NCI-H1048 (cell line): ENCODE data around the gene TMEM191C.
"Not testable (repeated sequence)": the region's sequence is repeated elsewhere in the genome, so short reads cannot be mapped to it uniquely, and the experiment has no call there.

ENCODE experiments used
- DNase-seq: peaks from one replicate; lab custom pipeline; 2025; lab: John Stamatoyannopoulos, UW

The TMEM191C gene

GRCh38 chr22:21446128-21446826 lies 20.9 kb upstream of the TMEM191C start:
- DNase-seq = no peak

- no peak for DNase-seq
Observed at GRCh38 chr22:21446827-21447690, 20.1 kb upstream of the TMEM191C start.

- DNase-seq = no peak
Observed at GRCh38 chr22:21447694-21448402, 19.3 kb upstream of the TMEM191C start.

DNA sequence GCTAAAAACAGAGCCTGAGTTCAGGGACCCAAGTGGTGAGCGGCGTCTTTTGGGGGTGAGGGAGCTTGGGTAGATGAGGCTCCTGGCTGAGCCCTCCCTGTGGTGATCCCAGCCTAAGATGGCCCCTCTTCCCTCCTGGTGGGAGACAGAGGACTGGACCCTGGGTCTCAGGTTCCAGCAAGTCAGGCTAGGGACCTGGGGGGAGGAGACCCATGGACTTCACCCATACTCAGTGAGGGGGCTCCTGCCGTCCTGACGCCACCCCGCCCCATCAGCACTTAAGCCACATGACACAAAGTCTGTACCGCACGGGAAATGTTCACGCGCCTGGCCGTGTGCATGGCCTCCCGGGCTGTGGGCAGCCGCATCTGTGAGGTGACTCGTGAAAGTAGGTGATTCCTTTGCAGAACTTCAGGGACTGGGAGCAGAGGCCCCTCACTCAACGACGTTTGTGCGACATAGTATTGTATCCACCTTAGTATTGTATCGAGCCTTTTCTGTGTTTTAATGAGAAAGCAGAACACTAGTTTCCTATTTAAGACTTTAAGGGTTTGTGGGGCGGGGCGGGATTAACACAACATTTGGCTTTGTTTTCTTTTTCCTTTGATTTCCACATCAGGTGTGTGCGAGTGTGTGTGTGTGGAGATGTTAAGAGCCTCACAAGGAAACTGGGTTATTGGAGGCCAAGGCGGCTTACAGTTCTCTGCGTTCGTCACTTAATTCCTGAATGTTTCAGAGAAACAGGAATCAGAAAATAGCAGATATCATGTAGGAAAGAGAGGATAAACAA lies 18.4 kb upstream of the TMEM191C start:
- DNase-seq = no peak

DNA sequence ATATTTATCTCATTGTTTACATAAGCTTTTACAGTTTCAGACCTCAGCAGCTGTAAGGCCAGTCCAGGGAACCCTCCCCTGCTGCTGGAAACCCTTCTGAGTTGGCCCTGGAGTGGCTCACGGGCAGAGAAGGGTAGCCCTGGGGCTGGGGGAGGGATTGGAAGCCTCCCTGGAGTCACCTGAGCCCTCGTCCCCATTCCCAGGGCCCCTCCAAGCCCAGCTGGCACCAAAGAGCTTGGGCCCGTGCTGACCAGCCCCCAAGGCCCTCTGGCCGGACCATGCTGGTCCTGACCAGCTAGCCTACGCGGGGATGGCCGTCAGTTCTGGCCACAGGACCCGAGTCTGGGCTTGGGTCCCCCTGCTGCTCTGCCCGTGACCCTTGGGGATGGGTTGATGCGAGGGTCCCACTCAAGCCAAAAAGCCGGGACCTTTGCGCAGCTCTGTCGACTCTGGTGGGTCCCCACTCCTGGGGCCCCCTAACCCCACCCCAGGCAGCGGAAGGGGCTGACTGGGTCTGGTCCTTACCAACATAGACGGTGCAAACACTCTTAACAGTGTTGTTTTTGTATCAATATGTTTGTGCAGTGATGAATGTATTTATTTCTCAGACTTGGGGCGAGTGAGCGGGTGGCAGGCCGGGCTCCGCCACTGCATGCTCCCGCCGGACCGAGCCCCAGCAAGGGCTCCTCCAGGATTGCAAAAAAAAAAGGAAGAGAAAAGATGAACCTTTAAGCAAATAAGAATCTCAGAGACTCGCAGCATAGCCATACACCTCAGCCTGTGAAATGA lies 17.5 kb upstream of the TMEM191C start:
- DNase-seq = no peak

DNA sequence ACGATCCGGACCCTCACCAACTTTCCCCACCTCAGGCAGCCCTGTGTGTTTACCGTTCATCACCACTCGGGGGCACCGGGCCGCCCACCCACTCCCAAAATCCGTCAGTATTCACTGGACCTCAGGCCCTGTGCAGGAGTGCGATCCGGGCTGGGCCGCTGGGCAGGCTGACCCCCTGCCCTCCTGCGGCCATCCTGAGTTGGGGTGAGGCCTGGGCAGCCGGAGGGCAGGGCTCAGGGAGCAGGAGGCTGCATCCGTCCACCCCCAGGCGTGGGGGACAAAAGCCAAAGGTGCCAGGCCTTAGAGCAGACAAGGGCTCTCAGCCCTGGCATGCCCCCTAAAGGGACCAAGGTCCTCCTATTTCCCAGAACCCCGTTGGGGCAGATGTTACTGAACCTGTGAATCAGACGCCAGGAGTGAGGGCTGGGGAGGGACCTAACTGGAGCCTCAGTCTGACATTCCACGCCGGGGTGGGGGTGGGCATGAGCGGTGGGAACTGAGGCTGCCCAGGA lies 16.8 kb upstream of the TMEM191C start:
- DNase-seq = no peak

- no peak for DNase-seq
Observed at GRCh38 chr22:21450858-21451353, 16.3 kb upstream of the TMEM191C start.

DNA sequence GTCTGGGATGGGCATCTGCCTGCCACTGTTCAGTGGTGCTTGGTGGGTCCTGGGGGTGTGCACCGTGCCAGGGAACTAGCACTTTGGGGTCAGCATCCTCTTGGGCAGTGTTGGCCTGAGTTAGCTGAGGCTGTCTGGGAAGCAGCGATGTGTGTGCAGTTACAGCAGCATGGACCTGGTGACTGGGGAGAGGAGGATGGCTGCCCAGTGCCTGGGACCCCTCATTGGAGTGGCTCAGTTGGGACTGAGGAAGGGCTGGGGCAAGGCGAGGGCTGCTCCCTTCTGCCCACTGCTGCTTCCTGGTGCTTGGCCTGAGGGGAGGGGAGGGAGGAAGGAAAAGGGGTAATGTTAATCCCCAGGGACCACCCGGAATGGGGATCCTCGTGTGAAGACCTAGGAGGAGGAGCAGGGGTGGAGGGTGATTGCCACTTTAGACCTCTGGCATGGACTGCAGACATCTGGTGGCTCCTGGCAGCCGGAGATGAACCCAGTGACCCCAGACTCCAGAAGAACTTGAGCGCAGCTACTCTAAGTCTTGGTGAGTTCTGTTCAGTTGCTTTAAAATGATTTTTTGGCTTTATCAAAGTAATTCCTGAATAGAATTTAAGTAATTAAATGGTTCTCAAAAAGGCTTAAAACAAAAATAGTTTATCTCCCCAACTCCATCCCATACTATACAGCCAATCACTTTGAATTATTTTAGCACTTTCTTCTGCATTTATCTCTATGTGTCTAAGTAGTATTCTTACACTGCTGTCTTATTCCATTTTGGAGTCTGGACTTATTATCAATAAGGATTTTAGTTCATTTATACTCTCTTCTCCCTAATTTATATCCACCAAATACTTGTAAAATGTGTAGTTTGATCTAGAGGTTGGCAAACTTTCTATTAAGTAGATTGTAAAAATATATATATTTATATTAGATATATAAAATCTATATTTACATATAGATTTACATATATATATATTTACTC lies 15.4 kb upstream of the TMEM191C start:
- no peak for DNase-seq

DNA sequence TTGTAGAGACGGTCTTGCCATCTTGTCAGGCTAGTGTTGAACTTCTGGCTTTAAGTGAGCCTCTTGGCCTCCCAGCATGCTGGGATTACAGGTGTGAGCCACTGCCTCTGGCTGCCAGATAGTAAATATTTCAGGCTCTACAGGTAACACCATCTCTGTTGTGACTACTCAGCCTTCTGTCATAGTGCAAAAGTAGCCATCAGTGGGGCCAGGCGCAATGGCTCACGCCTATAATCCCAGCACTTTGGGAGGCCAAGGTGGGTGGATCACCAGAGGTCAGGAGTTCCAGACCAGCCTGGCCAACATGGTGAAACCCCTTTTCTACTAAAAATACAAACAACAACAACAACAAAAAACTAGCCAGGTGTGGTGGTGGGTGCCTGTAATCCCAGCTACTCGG lies 14.5 kb upstream of the TMEM191C start:
- DNase-seq = not testable (repeated sequence)

- not testable (repeated sequence) for DNase-seq
Observed at GRCh38 chr22:21454998-21455333, 12.2 kb upstream of the TMEM191C start.

- DNase-seq = no peak
Observed at GRCh38 chr22:21455334-21456089, 11.7 kb upstream of the TMEM191C start.

- DNase-seq = no peak
Observed at GRCh38 chr22:21457023-21457787, 10.0 kb upstream of the TMEM191C start.

GRCh38 chr22:21462672-21463071 lies 4.5 kb upstream of the TMEM191C start:
- not testable (repeated sequence) for DNase-seq

DNA sequence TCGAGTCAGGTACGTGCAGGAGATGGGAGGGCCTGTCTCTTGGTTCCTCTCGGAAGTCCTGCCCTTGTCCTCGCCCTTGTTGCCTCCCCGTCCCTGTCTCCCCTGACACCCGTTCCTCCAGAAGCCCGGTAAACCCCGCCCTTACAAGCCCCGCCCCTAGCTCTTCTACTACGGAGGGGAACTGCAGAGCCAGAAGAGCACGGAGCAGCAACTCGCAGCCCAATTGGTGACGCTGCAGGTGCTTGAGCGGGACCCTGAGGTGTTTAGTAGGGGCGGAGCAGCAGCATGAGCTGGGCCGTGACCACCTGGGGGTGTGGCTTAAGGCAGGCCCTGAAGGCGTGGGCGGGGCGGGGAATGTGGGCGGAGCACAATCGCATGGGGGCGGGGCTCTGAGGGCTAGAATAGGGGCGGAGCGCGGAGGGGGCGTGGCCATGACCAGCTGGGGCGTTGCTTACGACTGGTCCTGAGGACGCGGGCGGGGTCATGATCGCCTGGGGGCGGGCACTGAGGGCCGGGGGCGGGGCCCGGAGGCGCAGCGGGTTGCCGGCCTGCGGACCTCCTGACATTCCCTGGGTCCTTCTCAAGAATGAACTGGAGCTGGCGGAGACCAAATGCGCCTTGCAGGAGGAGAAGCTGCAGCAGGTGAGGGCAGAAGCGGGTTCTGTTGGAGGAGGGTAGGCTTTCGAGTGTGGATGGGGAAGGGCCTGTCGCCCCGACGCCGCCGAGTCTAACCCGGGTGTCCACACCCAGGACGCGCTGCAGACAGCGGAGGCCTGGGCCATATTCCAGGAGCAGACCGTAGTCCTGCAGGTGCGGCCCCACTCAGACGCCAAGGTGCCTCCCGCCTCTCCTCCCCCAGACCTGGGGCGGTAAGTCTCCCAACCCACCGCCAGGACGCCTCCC lies 1.3 kb downstream of the TMEM191C start:
- not testable (repeated sequence) for DNase-seq

DNA sequence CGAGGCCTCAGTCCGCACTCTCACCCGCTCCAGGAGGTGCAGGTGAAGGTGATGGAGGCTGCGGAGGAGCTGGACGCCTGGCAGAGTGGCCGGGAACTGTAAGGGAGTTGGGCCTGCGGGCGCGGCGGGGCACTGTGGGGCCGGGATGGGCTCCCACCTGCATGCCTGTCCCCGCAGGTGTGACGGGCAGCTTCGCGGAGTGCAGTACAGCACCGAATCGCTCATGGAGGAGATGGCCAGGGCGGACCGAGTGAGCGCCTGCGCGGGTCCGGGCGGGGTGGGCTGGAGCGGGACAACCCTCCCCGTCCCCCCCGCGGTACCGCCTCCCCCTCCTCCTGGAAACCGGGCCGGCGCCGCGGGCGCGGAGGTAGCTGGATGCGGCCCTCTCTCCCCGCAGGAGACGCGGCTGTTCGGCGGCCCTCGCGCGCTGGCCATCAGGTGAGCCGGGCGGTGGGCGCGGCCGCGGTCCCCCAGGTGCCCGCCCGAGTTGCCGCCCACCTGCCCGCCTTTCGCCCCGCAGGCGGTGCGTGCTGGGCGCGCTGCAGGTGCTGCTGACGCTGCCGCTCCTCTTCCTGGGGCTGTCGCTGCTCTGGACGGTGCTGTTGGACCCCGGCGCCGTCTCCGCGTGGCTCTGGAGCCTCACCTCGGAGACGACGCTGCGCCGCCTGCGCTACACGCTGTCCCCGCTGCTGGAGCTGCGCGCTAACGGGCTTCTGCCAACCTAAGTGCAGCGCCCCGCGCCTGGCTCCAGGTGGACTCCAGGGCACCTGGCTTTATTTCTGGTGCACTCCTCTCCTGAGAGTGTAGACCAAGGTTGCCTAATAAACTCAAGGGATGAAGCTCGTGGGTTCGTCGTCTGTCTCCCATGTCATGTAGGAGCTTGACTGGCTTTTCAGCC lies 2.2 kb downstream of the TMEM191C start:
- DNase-seq = not testable (repeated sequence)

DNA sequence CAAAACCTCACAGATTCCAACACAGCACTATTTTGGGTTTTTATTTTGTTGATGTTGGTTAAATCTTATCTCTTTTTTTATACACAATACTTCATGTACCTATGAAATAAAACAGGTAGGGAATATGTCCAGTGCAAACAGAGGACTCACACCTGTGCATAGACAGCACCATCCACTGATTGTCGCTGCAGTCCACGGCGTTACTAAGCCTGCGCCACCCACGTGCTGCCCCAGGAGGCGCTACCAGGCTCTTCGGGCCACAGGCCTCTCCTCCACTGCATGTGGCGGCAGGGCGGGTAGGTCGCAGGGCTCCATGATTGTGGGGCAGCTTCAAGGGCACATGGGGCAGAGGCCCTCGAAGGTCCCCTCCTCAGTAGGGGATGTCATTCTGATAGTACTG lies 5.8 kb downstream of the TMEM191C start:
- DNase-seq = not testable (repeated sequence)
